ENCODE results near the gene GSK3B. TPM values are rescaled to one million over a fixed set of nuclear protein-coding genes. Genes with fewer than 3 reads are reported as not detected.

Gene GSK3B
- polyA plus RNA-seq, 1 donor (not counting 4 experiments of a cell fraction or from before 2014, with no cell fraction given): 73.3 TPM

GRCh38 chr3:119937229-119937628 is 157.0 kb downstream of the GSK3B start:
- H3K4me3 ChIP-seq (ENCODE audit: control insufficient read depth in 2 of 3, extremely low read depth in 1 of 3, insufficient read depth in 2 of 3, low read depth in 1 of 3, low read length in 3 of 3): no peak overlapping the region
- dilution Hi-C loops (cut with MboI; ENCODE audit: extremely low pct_ligation_motif_present, low sequenced_read_pairs): no loop called here
- no peak overlapping the region for H3K9ac ChIP-seq (ENCODE audit: control insufficient read depth, extremely low read depth, insufficient read depth, low read length)
- peaks cover 83% of the 10 kb centered on the region for H3K79me2 ChIP-seq (ENCODE audit: control insufficient read depth, insufficient read depth, low read length)
- peaks cover 13% of the 10 kb centered on the region for H4K20me1 ChIP-seq (ENCODE audit: control insufficient read depth, extremely low read depth, insufficient read depth, low read length)
- no peak overlapping the region for H3K4me2 ChIP-seq (ENCODE audit: control insufficient read depth, extremely low read depth, insufficient read depth, low read depth, low read length)
- peaks cover 0 to 2% of the 10 kb centered on the region in 2 experiments for H3K36me3 ChIP-seq (ENCODE audit: control insufficient read depth in 2 of 2, extremely low read depth in 1 of 2, insufficient read depth in 2 of 2, low read length in 2 of 2)
- peaks cover 6% of the 10 kb centered on the region for H3K4me1 ChIP-seq (ENCODE audit: control insufficient read depth, extremely low read depth, insufficient read depth, low read length)
- H3K27me3 ChIP-seq (ENCODE audit: control insufficient read depth, extremely low read depth, insufficient read depth, low read length): no peaks in the 10 kb centered on the region
- DNase-seq (ENCODE audit: low read depth, low spot score) (no peak), FAIRE-seq (no peak)
- H3K9me3 ChIP-seq (ENCODE audit: control insufficient read depth, low read depth, low read length): no peaks in the 10 kb centered on the region
- H3K9me1 ChIP-seq (ENCODE audit: control insufficient read depth, extremely low read depth, insufficient read depth, low read length): no peaks in the 10 kb centered on the region
- TF ChIP-seq, protein P1, sequence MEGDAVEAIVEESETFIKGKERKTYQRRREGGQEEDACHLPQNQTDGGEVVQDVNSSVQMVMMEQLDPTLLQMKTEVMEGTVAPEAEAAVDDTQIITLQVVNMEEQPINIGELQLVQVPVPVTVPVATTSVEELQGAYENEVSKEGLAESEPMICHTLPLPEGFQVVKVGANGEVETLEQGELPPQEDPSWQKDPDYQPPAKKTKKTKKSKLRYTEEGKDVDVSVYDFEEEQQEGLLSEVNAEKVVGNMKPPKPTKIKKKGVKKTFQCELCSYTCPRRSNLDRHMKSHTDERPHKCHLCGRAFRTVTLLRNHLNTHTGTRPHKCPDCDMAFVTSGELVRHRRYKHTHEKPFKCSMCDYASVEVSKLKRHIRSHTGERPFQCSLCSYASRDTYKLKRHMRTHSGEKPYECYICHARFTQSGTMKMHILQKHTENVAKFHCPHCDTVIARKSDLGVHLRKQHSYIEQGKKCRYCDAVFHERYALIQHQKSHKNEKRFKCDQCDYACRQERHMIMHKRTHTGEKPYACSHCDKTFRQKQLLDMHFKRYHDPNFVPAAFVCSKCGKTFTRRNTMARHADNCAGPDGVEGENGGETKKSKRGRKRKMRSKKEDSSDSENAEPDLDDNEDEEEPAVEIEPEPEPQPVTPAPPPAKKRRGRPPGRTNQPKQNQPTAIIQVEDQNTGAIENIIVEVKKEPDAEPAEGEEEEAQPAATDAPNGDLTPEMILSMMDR (optimal IDR thresholded peaks at IDR 0.05 in 1 of 3, IDR thresholded peaks at IDR 0.05 in 1 of 3, conservative IDR thresholded peaks at IDR 0.05 in 1 of 3; ENCODE audit: extremely low read depth in 1 of 3, insufficient read depth in 2 of 3, low read length in 3 of 3): no peak
- no peak for TF ChIP-seq EZH2 (IDR thresholded peaks at IDR 0.05; ENCODE audit: low read length)
- H2AFZ ChIP-seq (ENCODE audit: control insufficient read depth, low read length): no peak overlapping the region
- H3K27ac ChIP-seq (ENCODE audit: control insufficient read depth, insufficient read depth, low read length): no peak overlapping the region

- Histone ChIP-seq H3K4me2 (ENCODE audit: control insufficient read depth, extremely low read depth, insufficient read depth, low read depth, low read length) (no peak overlapping the region), H2AFZ (ENCODE audit: control insufficient read depth, low read length) (no peak overlapping the region), H3K9ac (ENCODE audit: control insufficient read depth, extremely low read depth, insufficient read depth, low read length) (no peak overlapping the region), H3K27ac (ENCODE audit: control insufficient read depth, insufficient read depth, low read length) (no peak overlapping the region), H3K4me3 (ENCODE audit: control insufficient read depth in 2 of 3, extremely low read depth in 1 of 3, insufficient read depth in 2 of 3, low read depth in 1 of 3, low read length in 3 of 3) (no peak overlapping the region), H3K36me3 (ENCODE audit: control insufficient read depth in 2 of 2, extremely low read depth in 1 of 2, insufficient read depth in 2 of 2, low read length in 2 of 2) (no peaks in the 10 kb centered on the region), H3K9me1 (ENCODE audit: control insufficient read depth, extremely low read depth, insufficient read depth, low read length) (peaks cover 4% of the 10 kb centered on the region), H3K4me1 (ENCODE audit: control insufficient read depth, extremely low read depth, insufficient read depth, low read length) (peaks cover 4% of the 10 kb centered on the region), H3K27me3 (ENCODE audit: control insufficient read depth, extremely low read depth, insufficient read depth, low read length) (no peaks in the 10 kb centered on the region), H3K9me3 (ENCODE audit: control insufficient read depth, low read depth, low read length) (no peaks in the 10 kb centered on the region), H3K79me2 (ENCODE audit: control insufficient read depth, insufficient read depth, low read length) (peaks cover 94% of the 10 kb centered on the region), H4K20me1 (ENCODE audit: control insufficient read depth, extremely low read depth, insufficient read depth, low read length) (peaks cover 22% of the 10 kb centered on the region)
- dilution Hi-C loops (cut with MboI; ENCODE audit: extremely low pct_ligation_motif_present, low sequenced_read_pairs): no loop called here
- DNase-seq (ENCODE audit: low read depth, low spot score): no peak
- FAIRE-seq: no peak
- TF ChIP-seq, protein P1 (optimal IDR thresholded peaks at IDR 0.05 in 1 of 3, IDR thresholded peaks at IDR 0.05 in 1 of 3, conservative IDR thresholded peaks at IDR 0.05 in 1 of 3; ENCODE audit: extremely low read depth in 1 of 3, insufficient read depth in 2 of 3, low read length in 3 of 3): no peak
- no peak for TF ChIP-seq EZH2 (IDR thresholded peaks at IDR 0.05; ENCODE audit: low read length)
These were observed 160.0 kb downstream of the GSK3B start for GRCh38 chr3:119934249-119934648.
